NOMO-1 (cell line): ENCODE results near the gene LZTS2.

Experiments used
- DNase-seq, 2 experiments: peaks; one replicate each; lab custom pipeline; 2025; ENCODE audit not compliant: unreplicated experiment in 2 of 2; lab: John Stamatoyannopoulos, UW

LZTS2 gene

DNA sequence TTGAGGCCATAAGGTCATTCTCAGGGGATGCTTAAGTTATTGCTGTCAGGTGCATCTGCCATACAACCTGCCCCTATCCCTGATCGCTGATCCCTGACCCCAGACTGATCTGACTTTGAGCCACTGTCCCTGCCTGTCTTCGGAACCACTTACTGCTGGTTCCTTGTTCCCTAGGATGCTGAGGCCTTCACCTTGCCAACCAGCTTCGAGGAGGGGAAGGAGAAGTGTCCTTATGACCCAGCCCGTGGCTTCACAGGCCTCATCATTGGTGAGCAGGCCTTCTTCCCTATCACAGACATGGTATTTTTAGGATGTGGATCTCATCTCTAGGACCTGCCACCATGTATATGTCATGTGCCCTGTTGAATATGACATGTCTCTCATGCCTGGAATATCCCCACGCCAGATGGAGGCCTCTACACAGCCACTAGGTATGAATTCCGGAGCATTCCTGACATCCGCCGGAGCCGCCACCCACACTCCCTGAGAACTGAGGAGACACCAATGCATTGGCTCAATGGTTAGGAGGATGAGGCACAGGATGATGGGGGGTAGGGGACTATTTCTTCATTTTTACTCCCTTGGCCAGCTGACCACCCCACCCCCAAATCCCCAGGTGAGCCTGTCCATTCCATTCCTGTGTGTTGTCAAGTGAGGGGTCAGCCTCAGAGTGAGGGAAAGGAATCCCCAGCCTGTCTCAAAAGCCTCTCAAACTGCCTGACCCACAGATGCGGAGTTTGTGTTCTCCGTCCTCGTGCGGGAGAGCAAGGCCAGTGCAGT lies 21.3 kb upstream of the LZTS2 start:
- DNase-seq = no peak

- DNase-seq = no peak
Measured at GRCh38 chr10:100978901-100979195, 20.8 kb upstream of the LZTS2 start.

DNA sequence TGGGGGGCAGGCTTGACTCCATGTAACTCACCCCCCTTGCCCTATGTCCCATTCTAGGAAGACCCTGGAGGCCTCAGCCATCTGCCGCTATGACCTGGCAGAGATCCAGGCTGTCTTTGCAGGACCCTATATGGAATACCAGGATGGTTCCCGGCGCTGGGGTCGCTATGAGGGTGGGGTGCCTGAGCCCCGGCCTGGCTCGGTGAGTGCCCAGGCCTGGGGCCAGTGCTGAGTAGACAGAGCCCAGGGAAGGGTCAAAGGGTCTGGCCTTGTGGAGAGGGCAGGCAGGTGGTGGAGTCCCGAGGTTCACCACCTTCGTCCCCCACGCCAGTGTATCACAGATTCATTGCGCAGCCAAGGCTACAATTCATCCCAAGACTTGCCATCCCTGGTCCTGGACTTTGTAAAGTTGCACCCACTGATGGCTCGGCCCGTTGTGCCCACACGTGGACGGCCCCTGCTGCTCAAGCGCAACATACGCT lies 19.8 kb upstream of the LZTS2 start:
- no peak for DNase-seq

DNA sequence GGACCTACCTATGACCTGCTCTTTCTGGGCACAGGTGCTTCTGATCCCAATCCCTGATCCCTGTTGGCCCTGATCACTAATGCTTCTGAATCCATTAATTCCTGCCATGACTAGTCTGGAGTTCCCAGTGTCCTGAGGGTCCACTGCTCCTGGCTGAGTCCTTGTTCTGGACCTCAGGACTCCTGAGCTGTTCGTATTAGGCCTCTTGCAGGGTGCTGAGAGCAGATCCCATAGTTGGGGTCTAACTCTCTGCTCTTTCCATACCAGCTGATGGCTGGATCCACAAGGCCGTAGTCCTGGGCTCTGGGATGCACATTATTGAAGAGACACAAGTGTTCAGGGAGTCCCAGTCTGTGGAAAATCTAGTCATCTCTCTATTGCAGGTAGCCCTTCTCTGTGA lies 19.3 kb upstream of the LZTS2 start:
- no peak for DNase-seq

DNA sequence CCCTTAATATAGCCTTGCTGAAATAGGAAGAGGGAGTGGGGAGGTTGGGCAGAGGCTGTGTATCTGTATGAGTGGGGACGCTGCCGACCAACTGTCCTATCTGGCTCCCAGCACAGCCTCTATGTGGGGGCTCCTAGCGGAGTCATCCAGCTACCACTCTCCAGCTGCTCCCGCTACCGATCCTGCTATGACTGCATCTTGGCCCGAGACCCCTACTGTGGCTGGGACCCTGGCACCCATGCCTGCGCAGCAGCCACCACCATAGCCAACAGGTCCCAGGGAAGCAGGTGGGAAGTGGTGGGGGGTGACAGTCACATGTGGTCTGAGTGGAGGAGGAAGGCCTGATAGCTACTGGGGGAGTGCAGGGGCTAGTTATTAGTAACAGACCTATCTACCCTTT lies 18.9 kb upstream of the LZTS2 start:
- DNase-seq = no peak

DNA sequence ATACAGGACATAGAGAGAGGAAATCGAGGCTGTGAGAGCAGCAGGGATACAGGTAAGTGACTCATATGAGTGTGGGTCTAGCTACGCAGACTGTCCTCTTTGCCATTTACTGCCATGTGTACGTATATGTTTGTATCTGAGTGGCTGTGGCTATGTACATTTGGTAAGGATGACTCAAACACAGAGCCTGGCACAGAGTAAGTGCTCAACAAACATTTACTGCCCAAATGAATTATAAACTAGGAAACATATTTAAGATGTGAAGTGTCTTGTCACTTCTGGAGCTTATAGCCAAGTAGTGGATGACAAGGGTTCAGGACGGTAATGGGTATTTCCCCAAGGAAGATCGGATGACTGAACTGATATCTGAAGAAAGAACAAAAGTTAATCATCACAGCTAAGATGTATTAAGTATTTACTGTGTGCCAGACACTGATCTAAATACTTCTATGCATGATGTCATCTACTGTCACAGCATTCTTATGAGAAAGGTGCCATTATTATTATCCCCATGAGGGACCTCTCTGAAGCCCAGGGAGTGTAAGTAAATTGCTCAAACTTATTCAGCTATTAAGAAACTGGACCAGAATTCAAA lies 18.3 kb upstream of the LZTS2 start:
- no peak for DNase-seq

DNA sequence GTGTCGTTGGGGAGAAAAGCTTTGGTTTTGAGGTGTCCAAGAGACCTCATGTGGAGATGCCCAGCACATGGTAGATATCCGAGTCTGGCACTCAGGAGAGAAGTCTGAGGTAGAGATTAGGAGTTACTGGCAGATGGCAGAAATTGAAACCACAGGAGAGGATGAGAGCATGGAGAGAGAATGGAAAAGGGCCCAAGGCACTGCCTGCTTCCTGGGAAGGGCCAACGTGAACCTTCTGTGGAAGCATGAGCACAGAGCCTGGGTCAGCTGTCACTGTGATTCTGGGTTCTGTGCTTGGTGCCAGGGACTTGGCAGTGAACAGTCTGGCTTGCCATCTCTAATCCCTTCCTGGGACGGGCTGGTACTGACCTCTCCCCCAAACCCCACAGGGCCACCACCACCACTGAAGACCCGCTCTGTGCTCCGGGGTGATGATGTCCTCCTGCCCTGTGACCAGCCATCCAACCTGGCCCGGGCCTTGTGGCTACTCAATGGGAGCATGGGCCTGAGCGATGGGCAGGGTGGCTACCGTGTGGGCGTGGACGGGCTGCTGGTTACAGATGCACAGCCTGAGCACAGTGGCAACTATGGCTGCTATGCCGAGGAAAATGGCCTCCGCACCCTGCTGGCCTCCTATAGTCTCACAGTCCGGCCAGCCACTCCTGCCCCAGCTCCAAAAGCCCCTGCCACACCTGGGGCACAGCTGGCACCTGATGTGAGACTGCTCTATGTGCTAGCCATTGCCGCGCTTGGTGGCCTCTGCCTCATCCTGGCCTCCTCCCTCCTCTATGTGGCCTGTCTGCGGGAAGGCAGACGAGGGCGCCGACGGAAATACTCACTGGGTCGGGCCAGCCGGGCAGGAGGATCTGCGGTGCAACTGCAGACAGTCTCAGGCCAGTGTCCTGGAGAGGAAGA lies 16.4 kb upstream of the LZTS2 start:
- DNase-seq = no peak

DNA sequence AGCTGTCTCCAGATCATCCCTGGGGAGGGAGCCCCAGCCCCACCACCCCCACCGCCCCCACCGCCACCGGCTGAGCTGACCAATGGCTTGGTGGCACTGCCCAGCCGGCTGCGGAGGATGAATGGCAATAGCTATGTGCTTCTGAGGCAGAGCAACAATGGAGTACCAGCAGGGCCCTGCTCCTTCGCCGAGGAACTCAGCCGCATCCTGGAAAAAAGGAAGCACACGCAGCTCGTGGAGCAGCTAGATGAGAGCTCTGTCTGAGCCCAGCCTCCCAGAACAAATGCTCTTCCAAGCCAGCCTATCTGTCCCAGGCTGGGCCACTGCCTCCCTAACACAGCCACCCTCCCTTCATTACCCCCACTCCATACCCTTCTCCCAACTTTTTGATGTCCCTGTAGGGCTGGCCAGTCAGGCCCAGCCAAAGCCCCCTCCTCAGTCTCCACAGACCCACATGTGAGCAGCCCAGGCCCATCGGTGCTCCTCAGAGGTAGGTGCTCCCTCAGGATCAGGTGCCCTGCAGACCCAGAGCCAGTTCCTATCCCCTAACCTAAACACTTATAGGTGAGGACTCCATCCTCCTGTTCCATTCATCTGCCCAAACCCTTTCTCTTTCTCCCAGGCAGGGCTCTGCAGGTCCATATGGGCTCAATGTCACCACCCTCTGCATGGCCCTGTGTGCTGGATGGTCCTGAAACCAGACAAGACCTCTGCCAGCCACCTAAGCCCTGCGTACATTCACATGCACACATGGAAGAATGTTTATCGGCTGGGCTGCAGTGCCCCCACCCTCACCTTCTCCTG lies 15.5 kb upstream of the LZTS2 start:
- no peak for DNase-seq

- no peak for DNase-seq
Measured at GRCh38 chr10:100984672-100985177, 14.9 kb upstream of the LZTS2 start.

GRCh38 chr10:100985336-100985735 lies 14.3 kb upstream of the LZTS2 start:
- no peak for DNase-seq

- no peak for DNase-seq
Measured at GRCh38 chr10:100986623-100986951, 13.0 kb upstream of the LZTS2 start.

- DNase-seq = peak; percentile 56 to 70
Measured at GRCh38 chr10:100986952-100987684, 12.5 kb upstream of the LZTS2 start, which contains the start of the genes MRPL43 and TWNK. Gene MRPL43, minus strand, starts transcription at chr10:100987497. Its CDS starts 54 bp downstream, at chr10:100987443. Gene TWNK, plus strand, starts transcription at chr10:100987543. Its CDS starts 668 bp downstream, at chr10:100988211.

GRCh38 chr10:100987685-100988049 lies 11.9 kb upstream of the LZTS2 start:
- no peak for DNase-seq

DNA sequence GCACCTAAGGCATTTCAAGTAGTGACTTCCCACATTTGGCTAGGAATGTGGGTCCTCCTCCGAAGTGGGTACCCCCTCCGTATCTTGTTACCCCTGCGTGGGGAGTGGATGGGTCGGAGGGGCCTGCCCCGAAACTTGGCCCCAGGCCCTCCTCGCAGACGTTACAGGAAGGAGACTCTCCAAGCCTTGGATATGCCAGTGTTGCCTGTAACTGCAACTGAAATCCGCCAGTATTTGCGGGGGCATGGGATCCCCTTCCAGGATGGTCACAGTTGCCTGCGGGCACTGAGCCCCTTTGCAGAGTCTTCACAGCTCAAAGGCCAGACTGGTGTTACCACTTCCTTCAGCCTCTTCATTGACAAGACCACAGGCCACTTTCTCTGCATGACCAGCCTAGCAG lies 11.4 kb upstream of the LZTS2 start:
- DNase-seq = no peak

- DNase-seq = no peak
Measured at GRCh38 chr10:100989088-100989487, 10.5 kb upstream of the LZTS2 start.

GRCh38 chr10:100993986-100994708 lies 5.5 kb upstream of the LZTS2 start:
- DNase-seq = no peak

DNA sequence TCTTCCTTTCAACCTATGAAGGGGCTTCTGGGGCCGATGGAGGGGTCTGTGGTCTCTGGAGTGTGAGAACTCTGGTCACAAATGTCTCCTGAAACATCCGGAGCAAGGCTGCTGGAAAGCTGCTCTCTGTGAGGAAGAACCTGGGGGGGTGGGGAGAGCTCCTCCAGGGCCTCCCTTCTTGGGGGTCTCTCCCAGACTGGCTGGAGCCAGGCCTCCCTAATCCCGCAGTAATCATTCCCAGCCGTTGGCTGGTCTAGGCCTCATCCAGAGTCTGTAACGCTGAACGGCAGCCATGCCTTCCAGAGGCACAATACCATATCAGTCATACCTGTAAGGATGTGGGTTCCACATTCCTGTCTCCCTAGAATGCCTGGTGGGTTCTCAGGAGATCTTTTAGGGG lies 4.4 kb upstream of the LZTS2 start:
- no peak for DNase-seq

- DNase-seq = peak; percentile 25 to 29
Measured at GRCh38 chr10:100996678-100997359, 2.8 kb upstream of the LZTS2 start.
